Breast epithelium (tissue), 4 donors: Measurements from ENCODE around the gene DYNC1I1. TPM values are rescaled to one million over a fixed set of nuclear protein-coding genes. Genes with fewer than 3 reads are reported as not detected.

ENCODE experiments used
- DNase-seq, 2 donors: peaks; one replicate each; pipeline ENCODE4 v3.0.0-alpha.2; 2019; ENCODE audit warnings: low spot score in 2 of 2
- H3K27ac ChIP-seq, 2 donors: fragments of 200-600 bp; sonication (generic) in 1 of 2; one replicate each; pipeline ENCODE4 v1.5.1; 2016 to 2019; ENCODE audit warnings: mild to moderate bottlenecking in 1 of 2
- H3K27me3 ChIP-seq, 2 donors: fragments of 200-600 bp; sonication (generic) in 1 of 2; one replicate each; pipeline versions ENCODE4 v1.5.1 to v1.6.0; 2017 to 2019; ENCODE audit warnings: control low read depth in 1 of 2, mild to moderate bottlenecking in 1 of 2
- H3K36me3 ChIP-seq: fragments of 200-600 bp; one replicate; pipeline ENCODE4 v1.5.1; 2019
- H3K4me1 ChIP-seq, 2 donors: fragments of 200-600 bp; sonication (generic); one replicate each; pipeline ENCODE4 v1.5.1; 2016 to 2019; ENCODE audit warnings: control low read depth in 1 of 2
- H3K4me3 ChIP-seq, 3 donors: fragments of 200-600 bp; sonication (generic); 1 replicate in 2 of 3; 2 replicates in 1 of 3; pipeline ENCODE4 v1.5.1; 2016 to 2019; ENCODE audit warnings: mild to moderate bottlenecking in 3 of 3, moderate library complexity in 2 of 3
- H3K9me3 ChIP-seq, 2 donors: fragments of 200-600 bp; sonication (generic) in 1 of 2; one replicate each; pipeline ENCODE4 v1.5.1; 2016 to 2019; ENCODE audit warnings: control low read depth in 1 of 2
- CTCF ChIP-seq, 3 donors: fragments of 450-650 bp; IDR thresholded peaks; one replicate each; pipeline ENCODE4 v1.5.1; 2016 to 2017; ENCODE audit warnings: antibody characterized with exemption in 3 of 3, mild to moderate bottlenecking in 3 of 3, moderate library complexity in 3 of 3
- POLR2A ChIP-seq: fragments of 450-650 bp; IDR thresholded peaks from one replicate; pipeline ENCODE4 v1.6.1; 2016; ENCODE audit warnings: antibody characterized with exemption, mild to moderate bottlenecking, moderate library complexity
- POLR2AphosphoS5 ChIP-seq, 3 donors: sonication (generic); formaldehyde crosslinking; IDR thresholded peaks; one replicate each; pipeline ENCODE4 v1.6.1; 2017; ENCODE audit warnings: antibody characterized with exemption in 3 of 3
- intact Hi-C: fragments of 100-400 bp; cut with DNase I; formaldehyde crosslinking; loops from one replicate; pipeline ENCODE4 v1.15.1; 2023; ENCODE audit warnings: low total_unique reads
- total RNA-seq, 3 donors: library from RNA; depleted of rRNA; stranded (reverse); fragments of >200 nt; gene quantifications; one replicate each; pipeline ENCODE4 v1.1.0, GENCODE V29; 2016

DYNC1I1 gene
- total RNA-seq, 3 donors from 2014 or later = 5.7 to 7.7 (median 6.6) TPM

DNA sequence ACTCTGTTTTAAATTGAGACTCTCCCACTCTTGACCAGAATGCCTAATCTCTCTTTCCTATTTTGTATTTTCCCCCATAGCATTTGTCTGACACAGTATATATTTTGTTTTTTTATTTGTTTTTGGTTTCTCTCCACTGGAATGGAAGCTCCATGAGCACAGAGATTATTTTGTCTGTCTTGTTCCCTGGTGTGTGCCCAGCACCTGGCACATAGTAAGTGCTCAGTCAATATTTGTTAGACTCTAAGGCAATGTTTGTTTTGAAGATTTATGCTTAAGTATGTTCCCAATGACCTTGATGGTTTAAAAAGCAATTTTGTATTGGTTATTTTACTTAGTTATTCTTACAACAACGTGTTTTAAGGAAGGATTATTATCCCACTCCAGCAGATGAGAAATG is 201.8 kb downstream of the DYNC1I1 start:
- H3K27me3 ChIP-seq = no peaks in the 10 kb centered on the region
- no peak for TF ChIP-seq POLR2AphosphoS5 (IDR thresholded peaks at IDR 0.05)
- no peak for TF ChIP-seq POLR2A
- intact Hi-C loops = no loop called here
- H3K4me3 ChIP-seq = no peak overlapping the region
- no peaks in the 10 kb centered on the region for H3K36me3 ChIP-seq
- H3K4me1 ChIP-seq = no peaks in the 10 kb centered on the region
- DNase-seq = no peak
- H3K9me3 ChIP-seq = no peaks in the 10 kb centered on the region
- no peak overlapping the region for H3K27ac ChIP-seq

GRCh38 chr7:95976369-95977060 is 204.2 kb downstream of the DYNC1I1 start:
- H3K36me3 ChIP-seq = no peaks in the 10 kb centered on the region
- DNase-seq = no peak
- H3K27ac ChIP-seq = no peak overlapping the region
- intact Hi-C loops = no loop called here
- no peaks in the 10 kb centered on the region for H3K9me3 ChIP-seq
- H3K27me3 ChIP-seq = no peaks in the 10 kb centered on the region
- no peaks in the 10 kb centered on the region for H3K4me1 ChIP-seq
- no peak for TF ChIP-seq CTCF (IDR thresholded peaks at IDR 0.05)
- no peak for TF ChIP-seq POLR2AphosphoS5 (IDR thresholded peaks at IDR 0.05)
- TF ChIP-seq POLR2A = no peak
- H3K4me3 ChIP-seq = no peak overlapping the region

GRCh38 chr7:95977994-95978393 is 205.6 kb downstream of the DYNC1I1 start:
- intact Hi-C loops = no loop called here
- TF ChIP-seq POLR2A (no peak), CTCF (IDR thresholded peaks at IDR 0.05) (no peak), POLR2AphosphoS5 (IDR thresholded peaks at IDR 0.05) (no peak)
- H3K27ac ChIP-seq = no peak overlapping the region

GRCh38 chr7:95980167-95980566 is 207.8 kb downstream of the DYNC1I1 start:
- Histone ChIP-seq H3K4me1 (no peaks in the 10 kb centered on the region), H3K36me3 (no peaks in the 10 kb centered on the region), H3K27me3 (no peaks in the 10 kb centered on the region), H3K4me3 (no peak overlapping the region), H3K9me3 (no peaks in the 10 kb centered on the region), H3K27ac (no peak overlapping the region)
- DNase-seq = no peak
- TF ChIP-seq POLR2AphosphoS5 (IDR thresholded peaks at IDR 0.05) (no peak), POLR2A (no peak), CTCF (IDR thresholded peaks at IDR 0.05) (no peak)
- intact Hi-C loops = no loop called here

More at GRCh38 chr7:95977994-95978393, 205.6 kb downstream of the DYNC1I1 start:
- Histone ChIP-seq H3K9me3 (no peaks in the 10 kb centered on the region), H3K36me3 (no peaks in the 10 kb centered on the region), H3K4me3 (no peak overlapping the region), H3K4me1 (no peaks in the 10 kb centered on the region), H3K27me3 (no peaks in the 10 kb centered on the region)
- no peak for DNase-seq

GRCh38 chr7:95980706-95981105 is 208.4 kb downstream of the DYNC1I1 start:
- Histone ChIP-seq H3K27ac (no peak overlapping the region), H3K4me1 (no peaks in the 10 kb centered on the region), H3K36me3 (no peaks in the 10 kb centered on the region), H3K9me3 (no peaks in the 10 kb centered on the region), H3K27me3 (no peaks in the 10 kb centered on the region), H3K4me3 (no peak overlapping the region)
- intact Hi-C loops = no loop called here
- no peak for DNase-seq
- TF ChIP-seq POLR2A = no peak
- no peak for TF ChIP-seq POLR2AphosphoS5 (IDR thresholded peaks at IDR 0.05)
- no peak for TF ChIP-seq CTCF (IDR thresholded peaks at IDR 0.05)
